Transverse colon (tissue), 4 donors: ENCODE results near the gene FLNA. TPM values are rescaled to one million over a fixed set of nuclear protein-coding genes. Genes with fewer than 3 reads are reported as not detected.
"Not testable (repeated sequence)": the region's sequence is repeated elsewhere in the genome, so short reads cannot be mapped to it uniquely, and the experiment has no call there.

ENCODE experiments used
- DNase-seq: peaks from one replicate; pipeline ENCODE4 v3.0.0-alpha.2; 2019
- H3K27ac ChIP-seq, 4 donors: fragments of 200-600 bp; sonication (generic); 2 replicates each; pipeline ENCODE4 v1.5.1; 2016 to 2018; ENCODE audit warnings: inconsistent platforms in 4 of 4
- H3K27me3 ChIP-seq: fragments of 200-600 bp; sonication (generic); 2 replicates; pipeline ENCODE4 v1.5.1; 2017; ENCODE audit warnings: inconsistent platforms
- H3K36me3 ChIP-seq, 4 donors: fragments of 200-600 bp; sonication (generic); 2 replicates each; pipeline ENCODE4 v1.5.1; 2017 to 2019; ENCODE audit warnings: inconsistent platforms in 4 of 4
- H3K4me1 ChIP-seq, 4 donors: fragments of 200-600 bp; sonication (generic); 2 replicates each; pipeline ENCODE4 v1.5.1; 2017 to 2020; ENCODE audit warnings: inconsistent platforms in 4 of 4
- H3K4me3 ChIP-seq, 4 donors: fragments of 200-600 bp; sonication (generic); 1 replicate in 1 of 4; 2 replicates in 3 of 4; pipeline versions ENCODE4 v1.5.1 to v1.6.1; 2017 to 2019; ENCODE audit warnings: inconsistent platforms in 4 of 4
- H3K9me3 ChIP-seq, 2 donors: fragments of 200-600 bp; sonication (generic); 2 replicates each; pipeline ENCODE4 v1.5.1; 2017 to 2019; ENCODE audit warnings: inconsistent platforms in 2 of 2
- EP300 ChIP-seq: sonication (generic); formaldehyde crosslinking; IDR thresholded peaks from one replicate; pipeline ENCODE4 v1.6.1; 2017; ENCODE audit warnings: antibody characterized with exemption, low read depth
- POLR2A ChIP-seq: fragments of 450-650 bp; IDR thresholded peaks from one replicate; pipeline ENCODE4 v1.6.1; 2016; ENCODE audit warnings: antibody characterized with exemption, mild to moderate bottlenecking, moderate library complexity
- POLR2AphosphoS5 ChIP-seq, 3 donors: sonication (generic); formaldehyde crosslinking; IDR thresholded peaks; one replicate each; pipeline ENCODE4 v1.6.1; 2016; ENCODE audit warnings: antibody characterized with exemption in 3 of 3
- WGBS, 2 donors: methylation state at CpG; one replicate each; pipeline ENCODE4 v1.1.5; 2018; ENCODE audit warnings: low coverage in 1 of 2; 5-methylcytosine and 5-hydroxymethylcytosine counted together
- in situ Hi-C, 4 donors: fragments of 200-750 bp; cut with MboI; loops; one replicate each; pipeline versions ENCODE4 v1.15.0 to v1.15.1; 2017; ENCODE audit warnings: low sequenced_read_pairs in 3 of 4, low pct_ligation_motif_present in 1 of 4, low pct_unique_long_range_greater_than_20kb in 1 of 4
- intact Hi-C: fragments of 100-400 bp; cut with DNase I; formaldehyde crosslinking; loops from one replicate; pipeline ENCODE4 v1.15.1; 2023; ENCODE audit warnings: low total_unique reads
- total RNA-seq, 4 donors: library from RNA; depleted of rRNA; stranded (reverse); fragments of >200 nt; gene quantifications; one replicate each; pipeline ENCODE4 v1.1.0, GENCODE V29; 2016
- TF ChIP-seq, protein P1 (sequence below), 5 experiments: fragments of 200-600 bp in 3 of 5; fragments of 450-650 bp in 2 of 5; sonication (generic) in 3 of 5; IDR thresholded peaks; 1 replicate in 2 of 5; 2 replicates in 3 of 5; pipeline ENCODE4 v1.5.1; 2016 to 2017; ENCODE audit warnings: antibody characterized with exemption in 5 of 5, inconsistent platforms in 3 of 5, mild to moderate bottlenecking in 2 of 5, moderate library complexity in 1 of 5

FLNA gene
- total RNA-seq, 4 donors from 2014 or later = 632 to 3,163 (median 1,262) TPM

DNA sequence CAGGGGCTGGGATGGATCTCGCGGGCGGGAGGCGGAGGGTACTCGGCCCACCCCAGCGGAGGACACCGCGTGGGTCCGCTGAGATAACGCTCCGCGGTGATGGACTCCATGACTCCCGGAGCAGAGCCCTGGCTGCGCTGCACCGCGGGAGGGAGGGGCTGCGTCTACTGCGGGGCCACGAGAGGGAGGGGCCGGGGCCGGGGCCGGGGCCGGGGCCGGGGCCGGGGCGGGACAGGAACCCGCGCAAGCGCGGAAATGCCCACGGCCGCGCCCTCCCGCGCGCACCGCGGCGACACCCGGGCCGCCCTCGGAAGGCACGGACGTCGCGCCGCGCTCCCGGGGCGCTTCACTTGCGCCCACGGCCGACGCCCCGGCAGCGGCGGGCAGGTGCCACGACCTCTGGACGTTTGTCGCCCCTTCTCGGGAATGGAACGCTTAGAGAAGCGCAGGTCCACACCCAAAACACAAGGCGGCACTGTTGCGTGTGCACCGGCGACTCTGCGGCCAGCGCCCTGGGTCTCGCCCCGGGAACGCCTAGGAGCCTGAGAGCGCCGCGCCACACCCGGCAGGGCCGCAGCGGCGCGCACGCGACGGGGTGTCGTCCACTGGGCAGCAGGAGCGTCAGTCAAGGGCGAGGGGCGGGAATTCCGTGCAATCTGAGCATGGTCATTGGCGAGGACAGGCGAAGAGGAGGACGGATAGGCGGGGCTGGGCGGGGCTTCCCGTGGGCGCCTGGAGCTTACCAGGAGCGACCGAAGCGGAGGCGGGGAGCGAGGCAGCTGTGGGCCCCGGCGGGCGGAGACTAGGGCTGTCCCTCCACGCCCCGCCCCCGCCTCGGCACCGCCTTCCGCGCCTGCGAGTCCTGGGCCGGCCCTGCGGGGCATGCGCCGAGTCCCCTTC is 32.8 kb downstream of the FLNA start:
- H3K36me3 ChIP-seq, H3K4me3 ChIP-seq, H3K9me3 ChIP-seq, H3K27me3 ChIP-seq, DNase-seq, in situ Hi-C loops, intact Hi-C loops, H3K4me1 ChIP-seq: not testable (repeated sequence)
- no CpG with 5 or more reads among the region's 115 CpGs for WGBS, 2 donors
- peak overlapping the region in 2 of 4 donors; percentile 48 to 63 for H3K27ac ChIP-seq

DNA sequence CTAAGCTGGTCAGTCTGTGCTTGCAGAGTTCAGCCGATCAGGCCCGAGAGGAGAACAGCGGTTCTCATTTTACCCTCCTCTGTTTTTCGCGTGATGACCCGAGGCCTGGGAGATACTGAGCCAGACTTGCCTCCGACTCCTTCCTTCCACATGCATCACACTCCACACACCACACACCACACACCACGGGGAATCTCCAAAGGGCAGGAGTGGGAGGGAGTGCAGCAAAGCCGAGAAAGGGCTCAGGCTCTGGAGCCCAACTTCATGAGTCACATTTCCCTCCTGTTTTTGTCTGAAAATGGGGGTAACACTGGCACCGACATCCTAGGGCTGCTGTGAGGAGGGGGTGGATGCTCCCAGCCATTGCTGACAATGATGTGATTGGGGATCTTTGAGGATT is 39.9 kb downstream of the FLNA start:
- in situ Hi-C loops = no loop called here
- no peak for DNase-seq
- Histone ChIP-seq H3K9me3 (no peaks in the 10 kb centered on the region), H3K36me3 (no peaks in the 10 kb centered on the region), H3K27me3 (no peaks in the 10 kb centered on the region), H3K4me3 (no peak overlapping the region), H3K27ac (no peak overlapping the region), H3K4me1 (no peaks in the 10 kb centered on the region)
- WGBS, 2 donors = 77% methylated on average over 10 of the region's 10 CpGs; no CpG with 5 or more reads in 1 of the 2 donors
- TF ChIP-seq, protein P1, sequence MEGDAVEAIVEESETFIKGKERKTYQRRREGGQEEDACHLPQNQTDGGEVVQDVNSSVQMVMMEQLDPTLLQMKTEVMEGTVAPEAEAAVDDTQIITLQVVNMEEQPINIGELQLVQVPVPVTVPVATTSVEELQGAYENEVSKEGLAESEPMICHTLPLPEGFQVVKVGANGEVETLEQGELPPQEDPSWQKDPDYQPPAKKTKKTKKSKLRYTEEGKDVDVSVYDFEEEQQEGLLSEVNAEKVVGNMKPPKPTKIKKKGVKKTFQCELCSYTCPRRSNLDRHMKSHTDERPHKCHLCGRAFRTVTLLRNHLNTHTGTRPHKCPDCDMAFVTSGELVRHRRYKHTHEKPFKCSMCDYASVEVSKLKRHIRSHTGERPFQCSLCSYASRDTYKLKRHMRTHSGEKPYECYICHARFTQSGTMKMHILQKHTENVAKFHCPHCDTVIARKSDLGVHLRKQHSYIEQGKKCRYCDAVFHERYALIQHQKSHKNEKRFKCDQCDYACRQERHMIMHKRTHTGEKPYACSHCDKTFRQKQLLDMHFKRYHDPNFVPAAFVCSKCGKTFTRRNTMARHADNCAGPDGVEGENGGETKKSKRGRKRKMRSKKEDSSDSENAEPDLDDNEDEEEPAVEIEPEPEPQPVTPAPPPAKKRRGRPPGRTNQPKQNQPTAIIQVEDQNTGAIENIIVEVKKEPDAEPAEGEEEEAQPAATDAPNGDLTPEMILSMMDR (IDR thresholded peaks at IDR 0.05) = no peak
- no peak for TF ChIP-seq POLR2AphosphoS5 (IDR thresholded peaks at IDR 0.05)
- intact Hi-C loops = no loop called here

DNA sequence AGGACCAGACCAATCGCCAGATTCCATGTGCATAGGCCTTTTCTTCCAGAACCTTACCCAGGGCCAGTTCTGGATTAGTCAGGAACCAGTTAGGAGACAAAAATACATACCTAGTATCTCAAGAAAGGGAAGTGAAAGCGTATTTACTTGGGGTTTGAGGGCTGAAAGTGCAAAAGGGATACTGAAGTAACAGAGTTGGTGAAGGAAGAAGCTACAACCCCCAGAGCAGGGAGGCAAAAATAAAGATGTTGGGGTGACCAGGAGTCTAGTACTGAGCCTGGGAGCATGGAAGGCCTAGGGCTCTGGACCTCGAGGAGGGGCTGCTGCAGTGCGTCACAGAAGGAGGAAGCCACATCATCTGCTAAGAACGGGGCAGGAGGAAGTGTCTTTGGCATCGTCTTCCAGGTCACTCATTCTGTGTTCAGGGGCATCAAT is 40.6 kb downstream of the FLNA start:
- in situ Hi-C loops (no loop called here), intact Hi-C loops (no loop called here)
- DNase-seq = no peak
- no peaks in the 10 kb centered on the region for H3K27me3 ChIP-seq
- TF ChIP-seq EP300 (no peak), POLR2A (no peak), POLR2AphosphoS5 (IDR thresholded peaks at IDR 0.05) (no peak)
- TF ChIP-seq, protein P1 (IDR thresholded peaks at IDR 0.05) = no peak
- H3K27ac ChIP-seq = no peak overlapping the region
- H3K4me1 ChIP-seq = no peaks in the 10 kb centered on the region
- no peaks in the 10 kb centered on the region for H3K36me3 ChIP-seq
- 80 to 82% methylated on average over 3 to 6 of the region's 6 CpGs for WGBS, 2 donors
- no peaks in the 10 kb centered on the region for H3K9me3 ChIP-seq
- H3K4me3 ChIP-seq = no peak overlapping the region

DNA sequence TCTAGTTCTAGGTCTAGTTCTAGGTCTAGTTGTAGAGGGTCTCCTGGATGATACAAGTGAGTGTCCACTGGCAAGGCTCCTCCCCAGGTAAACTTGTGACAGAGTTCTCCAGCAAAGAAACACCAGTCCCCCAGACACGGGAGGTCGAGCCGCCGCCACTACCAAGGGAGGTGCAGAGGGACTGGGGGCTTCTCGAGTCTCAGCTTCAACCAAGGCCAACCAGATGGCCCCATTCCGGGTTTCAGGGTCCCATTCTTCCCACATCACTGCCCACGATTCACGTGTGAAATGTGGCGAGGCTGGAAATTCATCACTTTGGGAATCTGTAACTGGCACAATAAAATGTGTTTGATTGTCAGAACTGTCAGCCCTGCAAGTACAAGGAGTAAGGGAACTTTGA is 41.3 kb downstream of the FLNA start:
- no peaks in the 10 kb centered on the region for H3K4me1 ChIP-seq
- no peak for DNase-seq
- H3K27me3 ChIP-seq = no peaks in the 10 kb centered on the region
- no peaks in the 10 kb centered on the region for H3K9me3 ChIP-seq
- H3K4me3 ChIP-seq = no peak overlapping the region
- H3K27ac ChIP-seq = no peak overlapping the region
- no peaks in the 10 kb centered on the region for H3K36me3 ChIP-seq
- intact Hi-C loops (no loop called here), in situ Hi-C loops (no loop called here)
- TF ChIP-seq POLR2AphosphoS5 (IDR thresholded peaks at IDR 0.05) = no peak
- no peak for TF ChIP-seq POLR2A
- TF ChIP-seq, protein P1 (IDR thresholded peaks at IDR 0.05) = no peak
- TF ChIP-seq EP300 = no peak
- WGBS, 2 donors = 86% methylated on average over 9 of the region's 9 CpGs; no CpG with 5 or more reads in 1 of the 2 donors
